Measurements from ENCODE around the gene TCF15. TPM values are rescaled to one million over a fixed set of nuclear protein-coding genes. Genes with fewer than 3 reads are reported as not detected.

The TCF15 gene
- polyA plus RNA-seq, 3 donors = not detected

GRCh38 chr20:654417-654750 lies 44.3 kb upstream of the TCF15 start:
- Mint-ChIP-seq H3K27me3 (ENCODE audit: low read depth in 3 of 3) (peaks cover 0 to 2% (median 0%) of the 10 kb centered on the region in 3 donors), H3K4me1 (peaks cover 65% of the 10 kb centered on the region), H3K9me3 (peaks cover 0 to 2% (median 0%) of the 10 kb centered on the region in 7 donors), H3K27ac (peak overlapping the region; percentile 89 to 97 (median 94)), H3K4me3 (no peak overlapping the region), H3K36me3 (peaks cover 18 to 23% of the 10 kb centered on the region in 2 donors)
- peak overlapping the region in 1 of 2 donors; percentile 96 for H3K27ac ChIP-seq (ENCODE audit: low read depth in 1 of 2, low read length in 2 of 2)
- peaks cover 11 to 17% of the 10 kb centered on the region in 2 donors for H3K36me3 ChIP-seq (replicated peaks in 1 of 2; ENCODE audit: control insufficient read depth in 1 of 2, insufficient read depth in 2 of 2, low read length in 2 of 2)
- intact Hi-C loops (cut with micrococcal nuclease) = loop anchor here in 1 of 2 donors (5.0 to 10.0 kb wide), 2 partner anchors 112 to 180 kb away; partner anchors contain the start of genes CSNK2A1 and FAM110A
- no peak overlapping the region for H3K4me3 ChIP-seq (replicated peaks in 1 of 3; ENCODE audit: low read depth in 2 of 3, low read length in 3 of 3)
- no peak for DNase-seq
- no peak overlapping the region for H3K4me2 ChIP-seq (replicated peaks; ENCODE audit: extremely low read depth, low read length, poor library complexity, severe bottlenecking)
- peaks cover 27% of the 10 kb centered on the region for H3K79me2 ChIP-seq (ENCODE audit: insufficient read depth, low read length)
- H3K27me3 ChIP-seq (ENCODE audit: control insufficient read depth in 2 of 2, insufficient read depth in 2 of 2, low read length in 2 of 2) = no peaks in the 10 kb centered on the region
- H3K9me3 ChIP-seq (replicated peaks in 1 of 2; ENCODE audit: control insufficient read depth in 1 of 2, insufficient read depth in 1 of 2, low read length in 2 of 2) = no peaks in the 10 kb centered on the region
- TF ChIP-seq, protein P1, sequence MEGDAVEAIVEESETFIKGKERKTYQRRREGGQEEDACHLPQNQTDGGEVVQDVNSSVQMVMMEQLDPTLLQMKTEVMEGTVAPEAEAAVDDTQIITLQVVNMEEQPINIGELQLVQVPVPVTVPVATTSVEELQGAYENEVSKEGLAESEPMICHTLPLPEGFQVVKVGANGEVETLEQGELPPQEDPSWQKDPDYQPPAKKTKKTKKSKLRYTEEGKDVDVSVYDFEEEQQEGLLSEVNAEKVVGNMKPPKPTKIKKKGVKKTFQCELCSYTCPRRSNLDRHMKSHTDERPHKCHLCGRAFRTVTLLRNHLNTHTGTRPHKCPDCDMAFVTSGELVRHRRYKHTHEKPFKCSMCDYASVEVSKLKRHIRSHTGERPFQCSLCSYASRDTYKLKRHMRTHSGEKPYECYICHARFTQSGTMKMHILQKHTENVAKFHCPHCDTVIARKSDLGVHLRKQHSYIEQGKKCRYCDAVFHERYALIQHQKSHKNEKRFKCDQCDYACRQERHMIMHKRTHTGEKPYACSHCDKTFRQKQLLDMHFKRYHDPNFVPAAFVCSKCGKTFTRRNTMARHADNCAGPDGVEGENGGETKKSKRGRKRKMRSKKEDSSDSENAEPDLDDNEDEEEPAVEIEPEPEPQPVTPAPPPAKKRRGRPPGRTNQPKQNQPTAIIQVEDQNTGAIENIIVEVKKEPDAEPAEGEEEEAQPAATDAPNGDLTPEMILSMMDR (IDR thresholded peaks at IDR 0.05) = no peak
- no peak overlapping the region for H3K9ac ChIP-seq (ENCODE audit: insufficient read depth, low read length, poor library complexity, severe bottlenecking)
- peaks cover 47 to 61% of the 10 kb centered on the region in 2 donors for H3K4me1 ChIP-seq (ENCODE audit: control insufficient read depth in 1 of 2, insufficient read depth in 2 of 2, low read length in 2 of 2)
- H4K20me1 ChIP-seq (ENCODE audit: insufficient read depth, low read length) = peaks cover 27% of the 10 kb centered on the region
- H2AFZ ChIP-seq (ENCODE audit: insufficient read depth, low read depth, low read length, poor library complexity, severe bottlenecking) = no peak overlapping the region
- WGBS (ENCODE audit: insufficient coverage) = no CpG with 5 or more reads among the region's 3 CpGs

- intact Hi-C loops (cut with micrococcal nuclease) = loop anchor here in 1 of 2 donors (2.0 to 10.0 kb wide), 3 partner anchors 13 to 181 kb away; partner anchors contain the start of genes CSNK2A1 and FAM110A
- Histone ChIP-seq H4K20me1 (ENCODE audit: insufficient read depth, low read length) (peaks cover 31% of the 10 kb centered on the region), H3K4me1 (ENCODE audit: control insufficient read depth in 1 of 2, insufficient read depth in 2 of 2, low read length in 2 of 2) (peaks cover 42 to 55% of the 10 kb centered on the region in 2 donors), H3K36me3 (replicated peaks in 1 of 2; ENCODE audit: control insufficient read depth in 1 of 2, insufficient read depth in 2 of 2, low read length in 2 of 2) (peaks cover 16 to 23% of the 10 kb centered on the region in 2 donors), H3K9me3 (replicated peaks in 1 of 2; ENCODE audit: control insufficient read depth in 1 of 2, insufficient read depth in 1 of 2, low read length in 2 of 2) (no peaks in the 10 kb centered on the region), H3K27me3 (ENCODE audit: control insufficient read depth in 2 of 2, insufficient read depth in 2 of 2, low read length in 2 of 2) (no peaks in the 10 kb centered on the region), H3K27ac (ENCODE audit: low read depth in 1 of 2, low read length in 2 of 2) (peak overlapping the region; percentile 51 to 96), H3K4me2 (replicated peaks; ENCODE audit: extremely low read depth, low read length, poor library complexity, severe bottlenecking) (peak overlapping the region; percentile 78), H3K4me3 (replicated peaks in 1 of 3; ENCODE audit: low read depth in 2 of 3, low read length in 3 of 3) (peak overlapping the region; percentile 38 to 89 (median 48)), H2AFZ (ENCODE audit: insufficient read depth, low read depth, low read length, poor library complexity, severe bottlenecking) (peak overlapping the region; percentile 16), H3K9ac (ENCODE audit: insufficient read depth, low read length, poor library complexity, severe bottlenecking) (peak overlapping the region; percentile 94), H3K79me2 (ENCODE audit: insufficient read depth, low read length) (peaks cover 27% of the 10 kb centered on the region)
- peaks cover 0 to 2% (median 0%) of the 10 kb centered on the region in 7 donors for H3K9me3 Mint-ChIP-seq
- H3K27ac Mint-ChIP-seq = peak overlapping the region; percentile 89 to 97 (median 94)
- DNase-seq = no peak
- H3K4me3 Mint-ChIP-seq = peak overlapping the region; percentile 78 to 95
- TF ChIP-seq, protein P1 (IDR thresholded peaks at IDR 0.05) = no peak
- peaks cover 60% of the 10 kb centered on the region for H3K4me1 Mint-ChIP-seq
- H3K27me3 Mint-ChIP-seq (ENCODE audit: low read depth in 3 of 3) = peaks cover 0 to 2% (median 0%) of the 10 kb centered on the region in 3 donors
- 22% methylated on average over 29 of the region's 31 CpGs for WGBS (ENCODE audit: insufficient coverage)
- peaks cover 23 to 27% of the 10 kb centered on the region in 2 donors for H3K36me3 Mint-ChIP-seq
Measured at GRCh38 chr20:653590-654416, 43.7 kb upstream of the TCF15 start.

Data from CD14-positive monocyte (primary cell).